ENCODE data around the gene RBMS1. TPM values are rescaled to one million over a fixed set of nuclear protein-coding genes. Genes with fewer than 3 reads are reported as not detected.

Gene RBMS1
- total RNA-seq, 1 donor from 2014 or later: 53.0 TPM

- intact Hi-C loops (cut with DNase I): loop anchor here (10.0 kb wide), 1 partner anchor 696 kb away; no protein-coding TSS in a partner anchor
- ATAC-seq (ENCODE audit: poor library complexity) (no peak), DNase-seq (no peak)
Observed at GRCh38 chr2:160288324-160288723, 205.3 kb downstream of the RBMS1 start.

GRCh38 chr2:160287476-160287875 lies 206.1 kb downstream of the RBMS1 start:
- no peak for ATAC-seq (ENCODE audit: poor library complexity)
- intact Hi-C loops (cut with DNase I): loop anchor here (10.0 kb wide), 1 partner anchor 697 kb away; no protein-coding TSS in a partner anchor
- DNase-seq: no peak

GRCh38 chr2:160286551-160286950 lies 207.1 kb downstream of the RBMS1 start:
- ATAC-seq (ENCODE audit: poor library complexity) (no peak), DNase-seq (no peak)
- intact Hi-C loops (cut with DNase I): loop anchor here (10.0 kb wide), 1 partner anchor 698 kb away; no protein-coding TSS in a partner anchor

GRCh38 chr2:160283675-160284074 lies 209.9 kb downstream of the RBMS1 start:
- intact Hi-C loops (cut with DNase I): loop anchor here (10.0 kb wide), 1 partner anchor 701 kb away; no protein-coding TSS in a partner anchor
- DNase-seq (no peak), ATAC-seq (ENCODE audit: poor library complexity) (no peak)

- intact Hi-C loops (cut with DNase I): loop anchor here (10.0 kb wide), 1 partner anchor 703 kb away; no protein-coding TSS in a partner anchor
- ATAC-seq (ENCODE audit: poor library complexity) (peak; percentile 47), DNase-seq (no peak)
Observed at GRCh38 chr2:160282063-160282580, 211.5 kb downstream of the RBMS1 start.

GRCh38 chr2:160281213-160281612 lies 212.4 kb downstream of the RBMS1 start:
- ATAC-seq (ENCODE audit: poor library complexity) (no peak), DNase-seq (no peak)
- intact Hi-C loops (cut with DNase I): loop anchor here (10.0 kb wide), 1 partner anchor 704 kb away; no protein-coding TSS in a partner anchor

GRCh38 chr2:160279813-160280465 lies 213.7 kb downstream of the RBMS1 start:
- ATAC-seq (ENCODE audit: poor library complexity) (no peak), DNase-seq (no peak)
- intact Hi-C loops (cut with DNase I): loop anchor here (10.0 kb wide), 1 partner anchor 705 kb away; no protein-coding TSS in a partner anchor

GRCh38 chr2:160278879-160279177 lies 214.8 kb downstream of the RBMS1 start:
- ATAC-seq (ENCODE audit: poor library complexity): peak; percentile 70
- intact Hi-C loops (cut with DNase I): no loop called here
- DNase-seq: no peak

GRCh38 chr2:160278101-160278878 lies 215.3 kb downstream of the RBMS1 start:
- intact Hi-C loops (cut with DNase I): no loop called here
- no peak for DNase-seq
- ATAC-seq (ENCODE audit: poor library complexity): no peak

- intact Hi-C loops (cut with DNase I): no loop called here
- DNase-seq (no peak), ATAC-seq (ENCODE audit: poor library complexity) (no peak)
Observed at GRCh38 chr2:160277151-160277550, 216.5 kb downstream of the RBMS1 start.

- intact Hi-C loops (cut with DNase I): no loop called here
- no peak for DNase-seq
- no peak for ATAC-seq (ENCODE audit: poor library complexity)
Observed at GRCh38 chr2:160275656-160276055, 218.0 kb downstream of the RBMS1 start.

- DNase-seq (peak; percentile 41), ATAC-seq (ENCODE audit: poor library complexity) (peak; percentile 26)
- intact Hi-C loops (cut with DNase I): no loop called here
Observed at GRCh38 chr2:160271171-160272086, 222.2 kb downstream of the RBMS1 start.

GRCh38 chr2:160270571-160271113 lies 223.0 kb downstream of the RBMS1 start:
- DNase-seq (peak; percentile 47), ATAC-seq (ENCODE audit: poor library complexity) (peak; percentile 51)
- intact Hi-C loops (cut with DNase I): no loop called here

GRCh38 chr2:160269803-160270570 lies 223.6 kb downstream of the RBMS1 start:
- intact Hi-C loops (cut with DNase I): no loop called here
- DNase-seq: peak; percentile 92
- peak; percentile 90 for ATAC-seq (ENCODE audit: poor library complexity)

GRCh38 chr2:160269365-160269764 lies 224.2 kb downstream of the RBMS1 start:
- ATAC-seq (ENCODE audit: poor library complexity): peak; percentile 7
- intact Hi-C loops (cut with DNase I): no loop called here
- DNase-seq: peak; percentile 37

GRCh38 chr2:160268151-160268781 lies 225.3 kb downstream of the RBMS1 start:
- ATAC-seq (ENCODE audit: poor library complexity) (no peak), DNase-seq (no peak)
- intact Hi-C loops (cut with DNase I): no loop called here

- no peak for ATAC-seq (ENCODE audit: poor library complexity)
- DNase-seq: no peak
Observed at GRCh38 chr2:160267692-160268091, 225.9 kb downstream of the RBMS1 start.

More at GRCh38 chr2:160267692-160268091, 225.9 kb downstream of the RBMS1 start:
- intact Hi-C loops (cut with DNase I): no loop called here

Data from Right ventricle myocardium superior (tissue), 1 donor.